Astrocyte (in vitro differentiated cells and primary cell): Measurements from ENCODE around the gene ASB1. TPM values are rescaled to one million over a fixed set of nuclear protein-coding genes. Genes with fewer than 3 reads are reported as not detected.

Experiments
- DNase-seq: peaks from one replicate; pipeline ENCODE4 v3.0.0-alpha.2; 2010; ENCODE audit warnings: low read depth
- FAIRE-seq: peaks from 2 replicates; lab custom pipeline; 2011; peaks lifted over from hg19 to GRCh38; lab: Jason Lieb, UNC
- H2AFZ ChIP-seq: 2 replicates; pipeline ENCODE4 v1.6.0; 2012; ENCODE audit warnings: low read depth, low read length, inconsistent platforms
- H3K27ac ChIP-seq: 2 replicates; pipeline ENCODE4 v1.5.1; 2011; ENCODE audit warnings: low read depth, low read length, inconsistent platforms
- H3K27me3 ChIP-seq: 2 replicates; pipeline ENCODE4 v1.6.0; 2011; ENCODE audit warnings: low read length, inconsistent platforms; ENCODE audit not compliant: insufficient read depth
- H3K36me3 ChIP-seq: 2 replicates; pipeline ENCODE4 v1.5.1; 2011; ENCODE audit warnings: low read length, inconsistent platforms; ENCODE audit not compliant: insufficient read depth
- H3K4me1 ChIP-seq: 2 replicates; pipeline ENCODE4 v1.5.1; 2011; ENCODE audit warnings: low read length, inconsistent platforms; ENCODE audit not compliant: insufficient read depth
- H3K4me2 ChIP-seq: 2 replicates; pipeline ENCODE4 v1.6.0; 2012; ENCODE audit warnings: low read length, inconsistent platforms
- H3K4me3 ChIP-seq: 2 replicates; pipeline ENCODE4 v1.5.1; 2011; ENCODE audit warnings: low read depth, mild to moderate bottlenecking, low read length, inconsistent platforms; ENCODE audit not compliant: insufficient read depth
- H3K79me2 ChIP-seq: 2 replicates; pipeline ENCODE4 v1.6.0; 2012; ENCODE audit warnings: mild to moderate bottlenecking, low read length, inconsistent platforms; ENCODE audit not compliant: insufficient read depth
- H3K9ac ChIP-seq: 2 replicates; pipeline ENCODE4 v1.6.0; 2012; ENCODE audit warnings: mild to moderate bottlenecking, low read length, inconsistent platforms
- H3K9me3 ChIP-seq: 2 replicates; pipeline ENCODE4 v1.5.1; 2012; ENCODE audit warnings: low read depth, mild to moderate bottlenecking, low read length, inconsistent platforms; ENCODE audit not compliant: insufficient read depth
- H4K20me1 ChIP-seq: 2 replicates; pipeline ENCODE4 v1.6.0; 2012; ENCODE audit warnings: low read length, inconsistent platforms; ENCODE audit not compliant: insufficient read depth
- H3K27ac Mint-ChIP-seq: one replicate; pipeline ENCODE4 v1.8.0; 2021; ENCODE audit warnings: mild to moderate bottlenecking, mixed read lengths; ENCODE audit not compliant: unreplicated experiment
- H3K27me3 Mint-ChIP-seq: one replicate; pipeline ENCODE4 v1.8.0; 2021; ENCODE audit warnings: low read depth, mixed read lengths; ENCODE audit not compliant: unreplicated experiment
- H3K36me3 Mint-ChIP-seq: one replicate; pipeline ENCODE4 v1.8.0; 2021; ENCODE audit warnings: low read depth, mixed read lengths; ENCODE audit not compliant: unreplicated experiment
- H3K4me1 Mint-ChIP-seq: one replicate; pipeline ENCODE4 v1.8.0; 2021; ENCODE audit warnings: low read depth, mixed read lengths; ENCODE audit not compliant: unreplicated experiment
- H3K4me3 Mint-ChIP-seq: one replicate; pipeline ENCODE4 v1.8.0; 2021; ENCODE audit warnings: mild to moderate bottlenecking, moderate library complexity, mixed read lengths; ENCODE audit not compliant: unreplicated experiment
- H3K9me3 Mint-ChIP-seq: one replicate; pipeline ENCODE4 v1.8.0; 2021; ENCODE audit warnings: mild to moderate bottlenecking, mixed read lengths; ENCODE audit not compliant: unreplicated experiment
- CTCF ChIP-seq: IDR thresholded peaks from 2 replicates; pipeline ENCODE4 v1.5.1; 2011; ENCODE audit warnings: low read depth, mild to moderate bottlenecking, inconsistent platforms, low read length, moderate library complexity; ENCODE audit not compliant: insufficient read depth
- EZH2 ChIP-seq: IDR thresholded peaks from 2 replicates; pipeline ENCODE4 v1.6.1; 2012; ENCODE audit warnings: mild to moderate bottlenecking, low read length, inconsistent platforms; ENCODE audit not compliant: insufficient read depth
- total RNA-seq: library from RNA; stranded (reverse); gene quantifications from 2 replicates; pipeline ENCODE4 v1.2.1, GENCODE V29; 2021

The ASB1 gene
- total RNA-seq, 1 donor from 2014 or later: 30.6 TPM

GRCh38 chr2:238479847-238480246 lies 53.1 kb downstream of the ASB1 start:
- no peak for DNase-seq
- TF ChIP-seq EZH2: no peak
- TF ChIP-seq CTCF: no peak
- H4K20me1 ChIP-seq: no peaks in the 10 kb centered on the region
- Mint-ChIP-seq H3K4me1 (no peaks in the 10 kb centered on the region), H3K4me3 (no peak overlapping the region), H3K36me3 (no peaks in the 10 kb centered on the region), H3K9me3 (peaks cover 17% of the 10 kb centered on the region), H3K27me3 (no peaks in the 10 kb centered on the region), H3K27ac (no peak overlapping the region)
- no peak overlapping the region for H3K4me2 ChIP-seq
- no peaks in the 10 kb centered on the region for H3K36me3 ChIP-seq
- no peak for FAIRE-seq
- no peaks in the 10 kb centered on the region for H3K4me1 ChIP-seq
- H3K9me3 ChIP-seq: no peaks in the 10 kb centered on the region
- H2AFZ ChIP-seq: no peak overlapping the region
- no peak overlapping the region for H3K4me3 ChIP-seq
- H3K27me3 ChIP-seq: no peaks in the 10 kb centered on the region
- no peaks in the 10 kb centered on the region for H3K79me2 ChIP-seq
- no peak overlapping the region for H3K9ac ChIP-seq
- H3K27ac ChIP-seq: no peak overlapping the region

- H3K9ac ChIP-seq: no peak overlapping the region
- no peak for TF ChIP-seq EZH2
- TF ChIP-seq CTCF: no peak
- FAIRE-seq: no peak
- no peak overlapping the region for H2AFZ ChIP-seq
- no peaks in the 10 kb centered on the region for H3K4me1 ChIP-seq
- no peak for DNase-seq
- H3K4me3 Mint-ChIP-seq: no peak overlapping the region
- no peaks in the 10 kb centered on the region for H3K79me2 ChIP-seq
- H3K9me3 ChIP-seq: peaks cover 12% of the 10 kb centered on the region
- no peaks in the 10 kb centered on the region for H4K20me1 ChIP-seq
- H3K36me3 Mint-ChIP-seq: no peaks in the 10 kb centered on the region
- H3K4me1 Mint-ChIP-seq: no peaks in the 10 kb centered on the region
- no peak overlapping the region for H3K4me2 ChIP-seq
- H3K36me3 ChIP-seq: no peaks in the 10 kb centered on the region
- H3K27ac Mint-ChIP-seq: no peak overlapping the region
- no peak overlapping the region for H3K4me3 ChIP-seq
- no peak overlapping the region for H3K27ac ChIP-seq
- no peaks in the 10 kb centered on the region for H3K27me3 Mint-ChIP-seq
- peaks cover 7% of the 10 kb centered on the region for H3K9me3 Mint-ChIP-seq
- no peaks in the 10 kb centered on the region for H3K27me3 ChIP-seq
These were observed 56.3 kb downstream of the ASB1 start for GRCh38 chr2:238483021-238483420.

GRCh38 chr2:238483656-238484055 lies 56.9 kb downstream of the ASB1 start:
- Histone ChIP-seq H3K36me3 (no peaks in the 10 kb centered on the region), H4K20me1 (no peaks in the 10 kb centered on the region), H3K27ac (no peak overlapping the region), H3K4me1 (no peaks in the 10 kb centered on the region), H3K9me3 (peaks cover 12% of the 10 kb centered on the region), H3K9ac (no peak overlapping the region), H3K4me2 (no peak overlapping the region), H3K4me3 (no peak overlapping the region), H3K27me3 (no peaks in the 10 kb centered on the region), H3K79me2 (no peaks in the 10 kb centered on the region), H2AFZ (no peak overlapping the region)
- no peak for FAIRE-seq
- Mint-ChIP-seq H3K4me1 (no peaks in the 10 kb centered on the region), H3K36me3 (no peaks in the 10 kb centered on the region), H3K27me3 (peaks cover 1% of the 10 kb centered on the region), H3K27ac (no peak overlapping the region), H3K9me3 (peaks cover 3% of the 10 kb centered on the region), H3K4me3 (no peak overlapping the region)
- no peak for DNase-seq
- no peak for TF ChIP-seq CTCF
- no peak for TF ChIP-seq EZH2
